ENCODE measurements around the gene CHST1.

Gene CHST1

GRCh38 chr11:45599161-45599943 lies 66.1 kb downstream of the CHST1 start:
- DNase-seq = no peak
